Heart right ventricle (tissue), 16 donors: Measurements from ENCODE around the gene FBXO8. TPM values are rescaled to one million over a fixed set of nuclear protein-coding genes. Genes with fewer than 3 reads are reported as not detected.

Source experiments
- ATAC-seq, 8 donors: fragments of 200-7000 bp; cut with Tn5 transposase; one replicate each; pipeline ENCODE4 v1.9.1; 2020; ENCODE audit warnings: mild to moderate bottlenecking in 8 of 8, moderate library complexity in 8 of 8, moderate number of reproducible peaks in 1 of 8
- DNase-seq, 2 donors: peaks; one replicate each; pipeline ENCODE4 v3.0.0-alpha.2; 2020
- H3K27ac ChIP-seq, 10 donors: fragments of 200-600 bp; sonication (generic) in 2 of 10; one replicate each; pipeline versions ENCODE4 v1.5.0 to v1.8.0; 2020 to 2022; ENCODE audit warnings: mild to moderate bottlenecking in 3 of 10
- H3K27me3 ChIP-seq, 7 donors: fragments of 200-600 bp; one replicate each; pipeline ENCODE4 v1.8.0; 2021 to 2022; ENCODE audit warnings: mild to moderate bottlenecking in 2 of 7
- H3K36me3 ChIP-seq, 9 donors: fragments of 200-600 bp; sonication (generic) in 1 of 9; one replicate each; pipeline versions ENCODE4 v1.5.0 to v1.8.0; 2020 to 2022; ENCODE audit warnings: mild to moderate bottlenecking in 2 of 9
- H3K4me1 ChIP-seq, 9 donors: fragments of 200-600 bp; sonication (generic) in 1 of 9; one replicate each; pipeline versions ENCODE4 v1.5.0 to v1.8.0; 2020 to 2022; ENCODE audit warnings: mild to moderate bottlenecking in 4 of 9
- H3K4me3 ChIP-seq, 10 donors: fragments of 200-600 bp; sonication (generic) in 2 of 10; one replicate each; pipeline versions ENCODE4 v1.5.0 to v1.8.0; 2020 to 2022; ENCODE audit warnings: mild to moderate bottlenecking in 7 of 10, moderate library complexity in 2 of 10
- H3K9me3 ChIP-seq, 11 donors: fragments of 200-600 bp in 10 of 11; sonication (generic) in 2 of 11; one replicate each; pipeline versions ENCODE4 v1.5.0 to v1.8.0; 2013 to 2022; ENCODE audit warnings: mild to moderate bottlenecking in 2 of 11, control low read depth in 1 of 11, moderate library complexity in 1 of 11
- CTCF ChIP-seq, 9 donors: fragments of 200-600 bp; sonication (generic) in 2 of 9; IDR thresholded peaks; one replicate each; pipeline versions ENCODE4 v1.5.0 to v1.8.0; 2021 to 2022; ENCODE audit warnings: antibody characterized with exemption in 9 of 9, mild to moderate bottlenecking in 5 of 9, moderate library complexity in 1 of 9
- WGBS, 2 donors: extraction: QIAGEN DNeasy Blood & Tissue Kit; methylation state at CpG; one replicate each; pipeline ENCODE4 v1.1.7; 2013; ENCODE audit warnings: inconsistent platforms in 1 of 2; 5-methylcytosine and 5-hydroxymethylcytosine counted together
- intact Hi-C, 10 donors: fragments of 100-400 bp; cut with DNase I; formaldehyde crosslinking; loops; one replicate each; pipeline versions ENCODE4 v1.11.1 to v1.14.2; 2022
- long read RNA-seq, 3 donors: library from polyadenylated mRNA; unstranded; transcript quantifications; one replicate each; pipeline ENCODE4 v2.0.0, GENCODE V29; 2020 to 2021
- polyA plus RNA-seq, 2 donors: library from polyadenylated mRNA; stranded (reverse); fragments of 200-250 nt; gene quantifications; one replicate each; pipeline ENCODE4 v1.2.3, GENCODE V29; 2013
- total RNA-seq, 10 donors: library from RNA; stranded (reverse); fragmentation: NEBNext Ultra II Directional in 3 of 10; extraction: Animal tissue kit (Norgen Biotek cat#: 25700) in 3 of 10; gene quantifications; one replicate each; pipeline versions ENCODE4 v1.2.1 to v1.2.4, GENCODE V29; 2021 to 2023
- donor health status: Arrhythmogenic right ventricular cardiomyopathy.
- donor health status: ischemic (EF 13 %, LVEDD 7.1; RV severe dilation, severe dysfunction).
- donor health status: healthy with polysubstance abuse.
- donor health status: DM: no; HTN: yes; CAD: no.
- donor health status: DM: no; HTN: no; CAD: no.
- donor health status: ischemic (EF 25% LVEDD 6.9; RV normal size, moderate dysfunction).
- donor health status: ischemic (EF 25% LVEDD 5.7; RV mildly dilated, moderate dysfunction).
- donor health status: healthy.
- donor health status: DM: yes; HTN: yes; CAD: no.
- donor health status: Ischemic cardiomyopathy.
- donor health status: ischemic (EF 35%, LVEDD 5.7; RV mildly dilated, moderate dysfunction).
- donor health status: nonischemic (EF 11% LVEDD 7.7; RV severe dilation, severe dysfunction).
- donor health status: DM: yes; HTN: yes; CAD: no.
- donor health status: PGD.
- donor health status: ischemic (EF 29% LVEDD 5.4; RV normal size, mild dysfunction).
- donor health status: nonischemic (EF 23%, LVEDD 6.1; RV moderate dilation, normal function).

Gene FBXO8, protein sequence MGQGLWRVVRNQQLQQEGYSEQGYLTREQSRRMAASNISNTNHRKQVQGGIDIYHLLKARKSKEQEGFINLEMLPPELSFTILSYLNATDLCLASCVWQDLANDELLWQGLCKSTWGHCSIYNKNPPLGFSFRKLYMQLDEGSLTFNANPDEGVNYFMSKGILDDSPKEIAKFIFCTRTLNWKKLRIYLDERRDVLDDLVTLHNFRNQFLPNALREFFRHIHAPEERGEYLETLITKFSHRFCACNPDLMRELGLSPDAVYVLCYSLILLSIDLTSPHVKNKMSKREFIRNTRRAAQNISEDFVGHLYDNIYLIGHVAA
- total RNA-seq (10 to 100 TPM; 22.2 to 40.0 (median 29.4) TPM), polyA plus RNA-seq (10 to 100 TPM; 18.3 to 19.1 TPM)
- long read RNA-seq, donor 1, transcript FBXO8-201 (6 exons, 2,577 nt), result major isoform, 12 of 13 reads
- long read RNA-seq, donor 1, partial matches to known transcripts, result 0 of 13 reads
- long read RNA-seq, donor 1, other reads (novel, unspliced or antisense), result 1 of 13 reads
- long read RNA-seq, donor 2, transcript FBXO8-201 (6 exons, 2,577 nt), result major isoform, 7 of 8 reads
- long read RNA-seq, donor 2, partial matches to known transcripts, result 0 of 8 reads
- long read RNA-seq, donor 2, other reads (novel, unspliced or antisense), result 0 of 8 reads
- long read RNA-seq, donor 3, transcript FBXO8-201 (6 exons, 2,577 nt), result major isoform, 19 of 23 reads
- long read RNA-seq, donor 3, partial matches to known transcripts, result 2 of 23 reads
- long read RNA-seq, donor 3, other reads (novel, unspliced or antisense), result 1 of 23 reads

DNA sequence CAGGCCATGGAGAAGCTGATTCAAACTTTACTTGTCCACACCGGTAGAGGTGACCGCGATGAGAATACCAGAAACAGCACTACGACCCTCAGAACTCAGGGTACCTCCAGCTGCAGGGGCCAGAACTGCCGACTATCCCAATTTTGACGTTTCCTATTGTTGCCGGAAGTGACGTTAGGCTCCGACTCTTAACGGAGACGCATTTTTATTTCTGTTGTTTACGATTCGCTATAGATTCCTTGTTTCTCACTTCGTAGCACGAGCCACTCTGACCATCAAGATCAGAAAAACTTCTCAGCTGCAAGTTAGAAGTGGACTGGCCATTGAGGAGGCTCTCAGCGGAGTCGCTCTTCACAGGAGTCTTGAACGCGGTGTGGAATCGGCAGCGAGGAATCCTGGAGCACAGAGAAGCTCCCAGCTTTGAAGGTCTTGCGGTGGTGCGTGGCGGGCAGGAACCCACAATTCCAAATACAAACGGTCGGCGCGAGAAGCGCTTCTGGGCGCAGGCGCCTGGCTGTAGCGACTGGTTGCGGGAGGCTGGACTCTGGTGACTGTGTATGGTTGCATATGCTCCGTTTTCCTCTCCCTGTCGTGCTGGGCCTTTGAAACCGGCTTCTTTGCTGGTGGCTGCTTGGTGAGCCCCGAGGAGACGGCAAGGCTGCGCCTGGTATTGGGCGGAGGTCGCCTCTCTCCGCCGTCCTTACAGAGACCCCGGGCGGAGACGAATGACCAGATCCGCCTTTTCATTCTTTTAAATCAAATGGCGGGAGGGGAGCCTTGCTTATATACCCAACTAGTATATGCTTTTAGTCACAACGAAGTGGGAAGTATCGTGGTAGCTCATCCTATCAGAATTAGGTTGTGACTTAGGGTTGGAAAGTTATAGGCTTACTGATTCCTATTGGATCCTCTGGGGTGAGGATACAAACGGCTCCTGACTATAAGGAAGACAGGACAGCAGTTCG, at the start of gene FBXO8, which contains the start of gene CEP44:
FBXO8 (minus strand) TSS at position 161 of the 965 bp plus-strand sequence. CDS start 20,575 bp downstream, outside the sequence.
CEP44 (plus strand) TSS at position 405 of the 965 bp plus-strand sequence. CDS start 15,211 bp downstream, outside the sequence.
- peak within 1 kb of the TSS; percentile 95 to 98 (median 96) for H3K27ac ChIP-seq
- WGBS, 2 donors, result 0 to 1% methylated on average over 52 of the region's 52 CpGs
- H3K9me3 ChIP-seq, result peaks cover 0 to 9% (median 0%) of the 10 kb centered on the region in 11 donors
- intact Hi-C loops, result no loop called here
- ATAC-seq (peak; percentile 85 to 94 (median 90)), DNase-seq (peak; percentile 55 to 68)
- no peaks in the 10 kb centered on the region for H3K27me3 ChIP-seq
- TF ChIP-seq CTCF (IDR thresholded peaks at IDR 0.05), result no peak
- peaks cover 0 to 12% (median 0%) of the 10 kb centered on the region in 9 donors for H3K36me3 ChIP-seq
- H3K4me3 ChIP-seq, result peak within 1 kb of the TSS; percentile 69 to 91 (median 83)
- H3K4me1 ChIP-seq, result peaks cover 5 to 49% (median 41%) of the 10 kb centered on the region in 9 donors

GRCh38 chr4:174332741-174333493, 49.5 kb upstream of the FBXO8 start:
- 59 to 72% methylated on average over 4 of the region's 4 CpGs for WGBS, 2 donors
- ATAC-seq, result no peak

GRCh38 chr4:174324725-174325124, 41.3 kb upstream of the FBXO8 start:
- ATAC-seq, result no peak
- Histone ChIP-seq H3K9me3 (no peaks in the 10 kb centered on the region), H3K36me3 (peaks cover 0 to 7% (median 0%) of the 10 kb centered on the region in 9 donors), H3K27me3 (no peaks in the 10 kb centered on the region), H3K27ac (no peak overlapping the region), H3K4me1 (no peaks in the 10 kb centered on the region), H3K4me3 (no peak overlapping the region)
- TF ChIP-seq CTCF (IDR thresholded peaks at IDR 0.05), result no peak
- DNase-seq, result no peak
- 86 to 87% methylated on average over 2 of the region's 2 CpGs for WGBS, 2 donors
- intact Hi-C loops, result no loop called here

More at GRCh38 chr4:174332741-174333493, 49.5 kb upstream of the FBXO8 start:
- no peak for DNase-seq
- intact Hi-C loops, result no loop called here
- no peak for TF ChIP-seq CTCF (IDR thresholded peaks at IDR 0.05)
- Histone ChIP-seq H3K36me3 (peaks cover 0 to 9% (median 0%) of the 10 kb centered on the region in 9 donors), H3K4me3 (no peak overlapping the region), H3K4me1 (no peaks in the 10 kb centered on the region), H3K27me3 (no peaks in the 10 kb centered on the region), H3K27ac (no peak overlapping the region), H3K9me3 (no peaks in the 10 kb centered on the region)
